Pons (tissue), 1 donor: ENCODE measurements around the gene MAP3K10.
"Not testable (repeated sequence)": the region's sequence is repeated elsewhere in the genome, so short reads cannot be mapped to it uniquely, and the experiment has no call there.

Experiments
- DNase-seq: peaks from one replicate; pipeline ENCODE4 v3.0.0-alpha.2; 2016; ENCODE audit warnings: low spot score

The MAP3K10 gene

GRCh38 chr19:40190891-40191835 is at the start of gene MAP3K10:
MAP3K10 (plus strand) TSS chr19:40191426; CDS start chr19:40192032, 606 bp downstream.
- peak; percentile 62 for DNase-seq

GRCh38 chr19:40141551-40141950 is 49.7 kb upstream of the MAP3K10 start:
- no peak for DNase-seq

GRCh38 chr19:40143612-40144011 is 47.6 kb upstream of the MAP3K10 start:
- DNase-seq: no peak

GRCh38 chr19:40144151-40144550 is 47.1 kb upstream of the MAP3K10 start:
- DNase-seq: no peak

GRCh38 chr19:40144947-40145748 is 46.1 kb upstream of the MAP3K10 start:
- DNase-seq: no peak

- not testable (repeated sequence) for DNase-seq
These were observed 45.5 kb upstream of the MAP3K10 start for GRCh38 chr19:40145749-40146029.

- DNase-seq: no peak
These were observed 43.9 kb upstream of the MAP3K10 start for GRCh38 chr19:40147338-40147692.

GRCh38 chr19:40147693-40148347 is 43.4 kb upstream of the MAP3K10 start:
- DNase-seq: peak; percentile 19

- no peak for DNase-seq
These were observed 41.7 kb upstream of the MAP3K10 start for GRCh38 chr19:40149501-40149900.

- DNase-seq: no peak
These were observed 41.1 kb upstream of the MAP3K10 start for GRCh38 chr19:40150170-40150569.

- DNase-seq: no peak
These were observed 37.0 kb upstream of the MAP3K10 start for GRCh38 chr19:40154121-40154680.

- no peak for DNase-seq
These were observed 35.4 kb upstream of the MAP3K10 start for GRCh38 chr19:40155749-40156265.

- no peak for DNase-seq
These were observed 34.2 kb upstream of the MAP3K10 start for GRCh38 chr19:40157059-40157458.

- DNase-seq: no peak
These were observed 31.5 kb upstream of the MAP3K10 start for GRCh38 chr19:40159744-40160143.

GRCh38 chr19:40162104-40162503 is 29.1 kb upstream of the MAP3K10 start:
- DNase-seq: no peak

GRCh38 chr19:40163541-40164129 is 27.6 kb upstream of the MAP3K10 start:
- no peak for DNase-seq

- DNase-seq: peak; percentile 37
These were observed 25.8 kb upstream of the MAP3K10 start for GRCh38 chr19:40165362-40165937.

GRCh38 chr19:40169482-40170302 is 21.5 kb upstream of the MAP3K10 start:
- DNase-seq: not testable (repeated sequence)

GRCh38 chr19:40170303-40170989 is 20.8 kb upstream of the MAP3K10 start:
- not testable (repeated sequence) for DNase-seq

- DNase-seq: not testable (repeated sequence)
These were observed 19.9 kb upstream of the MAP3K10 start for GRCh38 chr19:40171293-40171692.
